ENCODE measurements around the gene CD4.
A peak's percentile ranks its signal among the peaks of the same experiment; 100 is the strongest.
"Not testable (repeated sequence)": the region's sequence is repeated elsewhere in the genome, so short reads cannot be mapped to it uniquely, and the experiment has no call there.

CD4 gene

DNA sequence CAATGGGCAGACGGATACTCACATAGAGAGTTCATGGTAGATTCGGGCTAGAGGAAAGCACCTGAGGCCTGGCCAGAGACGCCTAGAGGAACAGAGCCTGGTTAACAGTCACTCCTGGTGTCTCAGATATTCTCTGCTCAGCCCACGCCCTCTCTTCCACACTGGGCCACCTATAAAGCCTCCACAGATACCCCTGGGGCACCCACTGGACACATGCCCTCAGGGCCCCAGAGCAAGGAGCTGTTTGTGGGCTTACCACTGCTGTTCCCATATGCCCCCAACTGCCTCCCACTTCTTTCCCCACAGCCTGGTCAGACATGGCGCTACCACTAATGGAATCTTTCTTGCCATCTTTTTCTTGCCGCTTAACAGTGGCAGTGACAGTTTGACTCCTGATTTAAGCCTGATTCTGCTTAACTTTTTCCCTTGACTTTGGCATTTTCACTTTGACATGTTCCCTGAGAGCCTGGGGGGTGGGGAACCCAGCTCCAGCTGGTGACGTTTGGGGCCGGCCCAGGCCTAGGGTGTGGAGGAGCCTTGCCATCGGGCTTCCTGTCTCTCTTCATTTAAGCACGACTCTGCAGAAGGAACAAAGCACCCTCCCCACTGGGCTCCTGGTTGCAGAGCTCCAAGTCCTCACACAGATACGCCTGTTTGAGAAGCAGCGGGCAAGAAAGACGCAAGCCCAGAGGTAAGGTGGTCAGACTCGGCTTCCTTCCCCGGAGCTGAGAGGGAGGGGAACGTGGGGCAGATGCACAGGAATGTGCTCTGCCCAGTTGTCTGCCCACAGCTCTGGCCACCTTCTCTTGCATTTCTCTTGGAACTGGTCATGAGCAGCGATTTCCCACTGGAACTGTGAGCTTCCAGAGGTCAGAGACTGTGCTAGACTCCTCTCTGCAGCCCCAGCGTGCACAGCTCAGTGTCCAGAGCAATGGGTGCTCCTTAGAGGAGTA, at the start of gene CD4:
CD4 (plus strand) TSS at position 557 of the 953 bp plus-strand sequence. CDS start 10,611 bp downstream, outside the sequence.
- peak; percentile 94 for DNase-seq

DNA sequence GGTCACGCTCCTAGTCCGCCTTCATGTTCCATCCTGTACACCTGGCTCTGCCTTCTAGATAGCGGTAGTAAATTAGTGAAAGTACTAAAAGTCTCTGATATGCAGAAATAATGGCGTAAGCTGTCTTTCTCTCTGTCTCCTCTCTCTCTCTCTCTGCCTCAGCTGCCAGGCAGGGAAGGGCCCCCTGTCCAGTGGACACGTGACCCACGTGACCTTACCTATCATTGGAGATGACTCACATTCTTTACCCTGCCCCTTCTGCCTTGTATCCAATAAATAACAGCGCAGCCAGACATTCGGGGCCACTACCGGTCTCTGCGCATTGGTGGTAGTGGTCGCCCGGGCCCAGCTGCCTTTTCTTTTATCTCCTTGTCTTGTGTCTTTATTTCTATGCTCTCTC, 47.2 kb upstream of the CD4 start:
- DNase-seq: not testable (repeated sequence)

DNA sequence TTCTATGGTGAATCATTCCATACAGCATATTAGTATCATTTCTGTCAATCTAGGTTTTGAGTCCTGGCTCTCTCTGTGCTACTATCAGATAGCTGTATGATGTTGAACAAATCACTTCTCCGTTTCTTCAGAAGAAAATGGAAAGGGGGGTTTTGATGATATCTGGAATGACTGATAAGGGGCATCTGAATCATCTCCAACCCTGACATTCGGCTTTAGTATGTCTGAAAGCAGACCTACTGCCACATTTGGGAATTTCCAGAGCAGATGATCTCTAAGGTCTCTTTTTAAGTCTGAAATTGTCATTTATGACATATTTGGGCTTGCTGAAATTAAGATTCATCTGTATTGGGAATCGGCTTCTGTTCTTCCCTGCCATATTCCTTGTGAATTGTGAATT, 46.5 kb upstream of the CD4 start:
- DNase-seq: no peak

DNA sequence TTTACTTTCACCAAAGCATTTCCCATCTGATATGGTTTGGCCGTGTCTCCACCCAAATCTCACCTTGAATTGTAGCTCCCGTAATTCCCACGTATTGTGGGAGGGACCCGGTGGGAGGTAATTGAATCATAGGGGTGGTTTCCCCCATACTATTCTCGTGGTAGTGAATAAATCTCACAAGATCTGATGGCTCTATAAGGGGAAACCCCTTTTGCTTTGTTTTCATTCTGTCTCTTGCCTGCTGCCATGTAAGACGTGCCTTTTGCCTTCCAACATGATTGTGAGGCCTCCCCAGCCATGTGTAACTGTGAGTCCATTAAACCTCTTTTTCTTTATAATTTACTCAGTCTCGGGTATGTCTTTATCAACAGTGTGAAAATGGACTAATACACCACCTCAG, 46.0 kb upstream of the CD4 start:
- DNase-seq: peak; percentile 30

DNA sequence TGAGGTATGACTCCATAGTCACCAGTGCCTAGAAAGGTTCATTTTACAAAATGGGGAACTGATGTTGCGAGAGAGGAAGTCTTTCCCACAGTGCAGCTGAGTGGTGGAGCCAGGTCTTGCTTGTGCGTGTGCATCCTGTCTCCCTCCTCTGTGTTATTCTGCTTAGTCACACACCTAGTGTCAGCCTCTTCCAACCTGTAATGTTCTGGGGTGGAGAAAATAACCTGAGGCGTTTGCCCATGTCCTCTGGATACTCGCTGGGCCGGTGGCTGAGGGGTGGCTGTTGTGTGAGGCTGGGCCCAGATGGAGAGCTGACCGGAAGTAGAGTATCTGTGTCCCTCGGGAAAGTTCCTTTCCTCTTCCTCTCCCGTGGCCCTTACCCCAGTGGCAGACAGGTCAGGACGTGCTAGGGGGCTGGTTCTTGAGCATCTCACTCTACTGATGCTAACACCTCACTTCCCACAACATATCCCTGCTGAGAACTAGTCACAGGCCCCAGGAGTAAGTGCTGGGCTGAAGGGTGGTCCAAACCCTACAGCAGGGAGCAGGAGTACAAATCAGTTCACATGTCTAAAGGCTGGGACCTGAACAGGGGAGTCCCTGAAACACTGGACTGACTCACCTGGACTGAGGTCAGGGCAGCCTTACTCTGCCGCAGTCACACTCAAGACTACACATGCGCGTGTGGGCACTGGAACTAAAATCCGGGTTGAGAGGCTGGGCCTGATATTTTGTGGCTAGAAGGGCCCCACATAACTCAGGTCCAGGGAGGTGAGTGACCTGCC, 43.4 kb upstream of the CD4 start:
- peak; percentile 29 for DNase-seq

DNA sequence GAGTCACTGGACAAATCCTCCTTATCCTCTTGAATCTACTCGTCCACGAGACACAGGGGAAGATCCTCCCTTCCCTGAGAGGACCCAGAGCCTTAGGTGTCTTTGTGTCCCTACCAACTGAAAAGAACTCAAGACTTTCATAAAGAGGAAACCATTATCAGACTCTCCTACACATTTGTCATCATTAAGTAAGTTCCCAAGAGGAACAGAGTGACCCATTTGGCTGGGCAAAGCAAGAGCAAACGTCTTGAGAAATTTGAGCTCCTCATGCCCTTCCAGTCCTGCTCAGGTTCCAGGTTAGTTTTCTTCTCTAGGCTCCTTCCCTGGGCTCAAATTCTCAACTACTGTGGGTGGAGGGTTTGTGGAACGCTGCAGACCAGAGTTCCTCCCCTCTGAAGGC, 42.1 kb upstream of the CD4 start:
- DNase-seq: no peak

DNA sequence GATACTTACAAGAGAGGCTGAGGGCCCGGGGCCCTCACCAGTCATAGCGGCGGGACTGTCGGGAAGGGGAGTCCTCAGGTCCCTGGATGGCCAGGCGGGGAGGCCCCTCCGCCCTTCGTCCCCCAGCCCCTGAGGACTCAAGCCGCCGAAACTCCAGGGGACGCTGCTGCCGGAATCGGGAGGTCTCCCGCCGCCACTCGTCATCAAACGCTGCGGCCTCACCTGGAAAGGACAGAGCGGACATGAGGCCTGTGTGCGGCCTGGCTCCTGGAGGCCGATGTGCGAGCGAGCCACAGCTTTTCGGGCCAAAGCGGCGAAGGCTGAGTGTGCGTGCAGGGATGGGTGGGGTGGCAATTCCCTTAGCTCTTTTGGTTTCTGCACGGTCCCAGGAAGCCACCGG, 40.6 kb upstream of the CD4 start:
- no peak for DNase-seq

DNA sequence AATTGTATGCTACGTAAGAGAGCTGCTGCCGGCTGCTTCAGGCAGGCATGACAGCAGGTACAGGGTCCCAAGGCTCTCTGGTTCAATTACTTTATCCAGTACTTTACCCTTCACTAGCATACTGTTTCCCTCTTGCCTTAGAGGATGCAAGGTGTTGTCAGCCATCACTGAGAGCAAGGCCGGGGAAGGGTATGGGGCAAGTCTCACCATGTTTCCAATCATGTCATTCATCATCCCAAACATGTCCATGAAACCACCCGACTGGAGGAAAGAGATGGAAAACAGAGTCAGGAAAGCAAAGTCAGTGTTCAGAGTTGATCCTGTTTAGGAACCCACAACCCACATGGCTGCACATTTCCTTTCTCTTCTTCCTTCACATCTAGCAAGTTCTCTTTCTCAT, 38.8 kb upstream of the CD4 start:
- DNase-seq: no peak

DNA sequence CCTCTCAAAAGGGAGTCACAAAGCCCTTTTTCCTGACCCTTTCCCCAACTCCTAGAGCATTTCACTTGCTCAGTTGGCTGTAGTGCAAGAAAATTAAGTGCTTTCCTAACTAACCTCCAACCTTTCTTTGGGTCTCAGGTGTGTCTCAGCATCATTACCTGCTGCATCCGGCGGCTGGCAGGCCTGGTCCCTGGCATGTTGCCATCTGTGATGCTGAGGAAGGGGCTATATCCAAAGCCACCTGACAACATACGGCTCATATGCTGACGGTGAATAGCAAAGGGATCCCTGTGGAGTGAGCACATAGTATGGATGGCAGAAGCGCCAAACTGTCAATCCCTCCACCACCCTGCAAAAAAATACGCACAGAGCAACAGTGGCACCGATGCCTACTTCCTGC, 37.6 kb upstream of the CD4 start:
- no peak for DNase-seq

DNA sequence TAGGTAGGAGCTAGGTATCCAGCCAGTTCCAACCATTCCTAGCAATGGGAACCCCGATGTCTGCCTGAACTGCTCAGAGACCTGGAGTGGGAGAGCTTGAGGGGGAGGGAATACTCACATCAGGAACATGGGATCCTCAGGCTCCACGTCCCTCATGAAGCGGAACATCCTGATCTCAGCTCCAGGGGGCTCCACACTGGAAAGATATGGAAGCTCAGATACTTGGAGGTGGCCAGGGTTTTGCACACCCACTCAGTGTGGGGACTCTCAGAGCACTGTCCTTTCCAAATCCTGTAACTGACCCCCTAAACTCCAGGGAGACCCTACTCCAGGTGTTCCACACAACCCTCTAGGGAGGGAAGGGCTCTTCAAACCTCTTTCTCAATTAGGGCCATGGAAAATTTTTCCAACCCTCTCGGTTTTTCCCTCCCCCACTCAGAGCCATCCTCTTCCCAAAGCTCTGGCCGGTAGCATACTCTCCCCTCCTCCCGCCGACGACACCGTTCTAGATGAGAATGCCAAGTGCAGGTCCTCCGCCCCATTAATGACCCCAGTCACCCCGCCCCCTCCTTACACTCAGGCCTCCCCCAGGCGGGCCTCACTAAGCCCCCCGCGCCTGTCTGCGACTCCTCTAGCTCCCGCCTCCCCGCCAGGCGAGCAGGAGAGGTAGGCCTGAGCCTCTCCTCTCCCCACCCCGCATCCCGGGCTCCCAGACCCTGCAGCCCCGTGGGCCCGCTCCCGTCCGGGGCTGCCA, 37.0 kb upstream of the CD4 start:
- peak; percentile 50 for DNase-seq

DNA sequence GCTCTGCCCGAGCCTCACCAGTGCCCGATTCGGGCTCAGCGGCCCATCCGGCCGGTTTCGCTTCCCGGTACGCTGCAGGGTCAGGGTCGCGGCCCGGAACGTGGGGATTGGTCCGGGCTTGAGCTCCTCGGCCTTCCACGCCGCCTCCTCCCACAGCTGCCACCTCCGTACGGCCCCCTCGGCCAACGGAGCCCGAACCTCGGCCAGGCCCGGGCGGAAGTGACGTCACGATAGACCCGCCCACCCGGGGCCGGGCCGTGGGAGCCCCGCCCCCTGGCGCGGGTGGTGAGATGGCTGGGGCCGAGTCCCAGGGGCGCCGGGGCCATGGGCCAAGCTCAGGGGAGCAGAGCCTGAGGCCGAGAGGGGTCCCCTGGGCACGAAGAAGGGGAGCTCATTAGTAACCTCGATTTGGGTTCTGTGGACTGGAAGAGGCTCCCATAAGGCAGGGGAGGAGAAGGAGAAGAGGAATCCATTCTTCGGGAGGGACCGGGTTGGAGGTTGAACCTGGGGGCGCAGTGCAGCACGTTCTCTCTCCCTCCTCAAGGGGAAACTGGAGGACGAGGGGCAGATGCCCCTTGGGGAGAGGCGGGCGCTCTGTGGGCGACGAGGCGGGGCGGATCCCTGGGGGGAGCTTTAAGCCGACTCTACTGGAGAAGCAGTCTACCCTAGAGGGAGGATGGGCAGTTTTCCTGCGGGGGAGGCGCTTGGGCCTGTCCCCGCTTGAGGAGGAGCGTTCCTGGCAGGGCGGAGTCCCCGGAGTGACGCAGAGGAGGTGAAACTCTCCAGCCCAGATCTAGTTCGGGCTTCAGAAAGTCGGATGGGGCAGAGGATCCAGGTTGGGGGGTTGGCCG, 36.2 kb upstream of the CD4 start, which contains the start of gene MLF2:
MLF2 (minus strand) TSS at position 221 of the 851 bp plus-strand sequence. CDS start 807 bp downstream, outside the sequence.
- DNase-seq: peak; percentile 99

DNA sequence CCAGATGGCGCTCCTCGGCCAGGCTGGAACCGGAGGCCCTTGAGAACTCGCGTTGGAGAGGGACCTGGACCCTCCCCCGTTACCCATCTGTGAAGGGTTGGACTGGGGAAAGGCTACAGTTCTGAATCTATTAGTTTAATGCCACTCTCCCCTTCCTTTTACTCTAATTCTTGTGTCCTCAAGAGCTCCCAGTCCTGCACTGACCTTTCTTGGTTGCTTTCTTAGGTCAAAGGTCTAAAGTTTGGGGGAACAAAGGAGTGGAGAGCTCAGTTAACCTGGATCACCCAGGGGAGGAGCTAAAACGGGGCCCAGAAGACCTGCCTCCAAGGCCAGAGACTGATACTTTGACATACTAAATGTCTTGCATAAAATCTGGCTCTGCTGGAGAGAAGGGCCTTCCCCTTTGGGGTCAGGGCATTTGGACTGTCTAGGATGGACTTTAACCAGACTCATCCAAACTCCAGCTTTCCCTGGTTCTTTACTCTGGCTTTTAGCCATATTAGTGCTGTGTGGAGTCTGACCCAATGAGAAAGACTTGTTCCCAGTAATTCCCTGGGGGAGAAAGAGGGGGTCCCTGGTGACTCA, 35.5 kb upstream of the CD4 start:
- no peak for DNase-seq

DNA sequence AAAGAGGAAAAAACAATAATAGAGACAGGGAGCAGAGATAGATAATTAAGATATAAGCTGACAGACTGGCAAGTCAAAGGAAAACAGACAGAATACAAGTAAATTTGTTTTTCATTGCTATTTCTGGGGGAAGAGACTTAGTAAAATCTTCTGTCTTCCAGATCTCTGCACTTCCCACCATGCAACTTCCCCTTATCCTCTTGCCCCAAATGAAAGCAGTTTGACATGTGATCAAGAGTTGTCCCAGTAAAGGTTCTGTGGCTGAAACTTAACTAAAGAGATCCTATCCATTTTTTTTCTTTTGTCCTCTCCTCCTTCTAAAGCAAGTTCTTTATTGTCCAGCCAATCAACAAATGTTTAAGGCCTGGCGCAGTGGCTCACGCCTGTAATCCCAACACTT, 34.9 kb upstream of the CD4 start:
- no peak for DNase-seq

DNA sequence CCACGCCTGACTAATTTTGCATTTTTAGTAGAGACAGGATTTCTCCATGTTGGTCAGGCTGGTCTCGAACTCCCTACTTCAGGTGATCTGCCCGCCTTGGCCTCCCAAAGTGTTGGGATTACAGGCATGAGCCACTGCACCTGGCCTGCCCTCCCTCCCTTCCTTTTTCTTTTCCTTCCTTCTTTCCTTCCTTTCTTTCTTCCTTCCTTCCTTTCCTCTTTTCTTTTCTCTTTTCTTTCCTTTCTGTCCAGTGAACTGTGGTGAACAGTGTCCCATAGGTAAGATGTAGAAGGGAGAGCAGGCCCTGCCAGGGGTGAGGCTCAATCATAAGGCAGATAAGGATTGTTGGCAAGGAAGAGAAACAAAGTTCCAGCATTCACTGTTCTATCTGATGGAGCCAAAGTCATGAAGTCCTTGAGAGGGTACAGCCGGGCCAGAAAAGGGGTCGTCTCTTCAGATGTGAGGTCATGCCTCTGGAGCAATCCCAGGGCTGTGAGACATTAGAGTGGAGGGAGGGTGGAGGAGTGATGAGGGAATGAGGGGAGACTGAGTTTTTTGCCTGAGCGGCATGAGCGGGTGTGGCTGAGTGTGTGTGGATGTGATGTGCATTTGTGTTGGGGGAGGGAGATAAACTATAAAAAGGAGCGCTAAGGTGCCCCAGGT, 32.2 kb upstream of the CD4 start:
- no peak for DNase-seq

DNA sequence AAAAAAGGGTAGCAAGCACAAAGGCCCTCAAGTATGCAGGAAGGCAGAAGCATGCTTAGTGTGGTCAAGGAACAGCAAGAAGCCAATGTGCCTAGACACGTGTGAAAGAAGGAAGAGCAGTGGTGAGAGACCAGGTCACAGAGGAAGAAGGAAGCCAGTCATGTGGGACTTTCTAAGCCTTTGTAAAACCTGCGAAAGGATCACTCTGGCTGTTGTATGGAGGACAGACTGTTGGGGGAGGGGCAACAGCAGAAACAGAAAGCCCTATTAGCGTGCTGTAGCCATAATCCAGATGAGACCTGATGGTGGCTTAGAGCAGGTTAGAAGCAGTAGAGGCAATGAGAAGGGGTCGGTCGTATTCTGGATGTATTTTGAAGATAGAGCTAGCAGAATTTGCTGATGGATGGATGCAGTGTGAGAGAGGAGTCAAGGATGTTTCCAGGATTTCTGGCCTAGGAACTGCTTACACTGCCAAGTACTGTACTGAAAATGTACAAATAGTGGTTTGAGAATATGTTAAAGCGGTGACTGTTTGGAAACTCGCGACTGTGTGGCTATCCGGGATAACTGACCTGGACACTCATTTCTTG, 30.7 kb upstream of the CD4 start:
- no peak for DNase-seq

DNA sequence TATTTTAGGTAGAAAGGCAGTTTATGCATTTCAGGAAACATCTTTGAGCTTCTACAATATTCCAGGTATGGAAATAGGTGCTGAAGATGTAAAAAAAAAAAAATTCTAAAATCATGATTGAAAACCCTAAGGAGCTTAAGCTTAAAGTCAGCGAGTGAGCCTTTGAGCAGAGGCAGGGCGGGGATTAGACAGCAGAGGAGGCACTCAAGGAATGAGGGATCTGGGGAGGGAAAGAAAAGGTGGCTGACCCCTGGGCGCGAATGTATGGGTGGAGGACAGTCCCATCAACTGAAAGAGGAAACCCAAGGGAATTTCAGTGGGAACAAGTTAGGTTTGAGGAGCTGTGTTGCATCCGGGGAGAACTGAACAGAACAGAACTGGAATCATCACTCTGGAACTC, 29.6 kb upstream of the CD4 start:
- DNase-seq: no peak

DNA sequence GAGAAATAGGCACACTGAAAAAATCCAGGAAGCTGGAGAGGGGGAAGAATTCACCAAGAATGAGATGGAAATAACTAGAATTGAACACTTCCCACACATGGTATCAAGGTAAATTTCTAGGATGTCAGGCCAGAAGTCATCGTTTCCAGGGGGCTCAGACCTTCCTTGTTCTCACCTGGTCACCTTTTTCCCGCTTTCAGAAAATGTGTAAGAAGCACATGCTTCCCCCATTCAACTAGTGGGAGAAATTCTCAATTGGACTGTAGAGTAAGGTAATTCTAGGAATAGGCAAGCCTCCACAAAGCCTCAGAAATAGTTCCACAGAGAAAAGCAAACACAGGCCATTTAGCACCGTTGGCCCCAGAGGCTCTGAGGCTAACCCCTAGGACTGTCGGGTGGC, 25.9 kb upstream of the CD4 start:
- DNase-seq: no peak

DNA sequence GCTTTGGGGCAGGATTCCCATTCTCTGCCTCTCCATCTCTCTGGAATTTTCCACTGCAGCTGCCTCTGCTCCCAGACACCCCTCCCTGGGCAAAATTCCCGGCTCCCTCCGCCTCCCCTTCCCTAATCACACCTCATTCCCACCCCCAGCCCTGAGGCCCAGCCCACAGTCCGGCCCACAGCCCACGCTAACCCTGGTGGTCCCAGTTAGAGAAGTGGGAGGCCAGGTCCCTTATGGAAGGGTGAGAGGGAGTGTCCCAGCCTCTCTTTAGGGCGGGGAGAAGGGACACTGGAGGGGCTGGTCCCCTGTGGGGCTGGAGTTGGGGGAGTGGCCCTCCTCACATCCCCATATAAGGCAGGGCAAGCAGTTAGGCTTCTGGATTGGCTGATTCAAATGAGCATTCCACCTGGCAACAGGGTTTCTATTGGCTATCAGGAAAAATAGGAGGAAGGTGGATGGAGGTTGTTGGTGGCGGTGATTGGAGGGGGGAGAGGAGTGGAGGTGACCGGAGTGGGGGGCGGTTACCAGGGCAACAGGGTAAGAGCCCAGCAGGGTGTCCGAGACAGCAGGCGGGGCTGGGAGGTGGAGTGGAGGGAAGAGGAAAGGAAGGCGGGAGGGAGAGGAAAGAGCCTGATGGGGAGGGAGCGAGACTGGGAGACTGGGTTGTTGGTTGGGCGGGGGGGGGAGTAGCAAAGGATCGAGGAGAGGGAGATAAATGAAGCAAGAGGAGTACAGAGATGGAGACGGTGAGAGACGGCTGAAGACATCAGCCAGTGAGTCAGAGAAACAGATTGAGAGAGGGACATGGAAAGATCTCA, 25.1 kb upstream of the CD4 start:
- DNase-seq: peak; percentile 59

DNA sequence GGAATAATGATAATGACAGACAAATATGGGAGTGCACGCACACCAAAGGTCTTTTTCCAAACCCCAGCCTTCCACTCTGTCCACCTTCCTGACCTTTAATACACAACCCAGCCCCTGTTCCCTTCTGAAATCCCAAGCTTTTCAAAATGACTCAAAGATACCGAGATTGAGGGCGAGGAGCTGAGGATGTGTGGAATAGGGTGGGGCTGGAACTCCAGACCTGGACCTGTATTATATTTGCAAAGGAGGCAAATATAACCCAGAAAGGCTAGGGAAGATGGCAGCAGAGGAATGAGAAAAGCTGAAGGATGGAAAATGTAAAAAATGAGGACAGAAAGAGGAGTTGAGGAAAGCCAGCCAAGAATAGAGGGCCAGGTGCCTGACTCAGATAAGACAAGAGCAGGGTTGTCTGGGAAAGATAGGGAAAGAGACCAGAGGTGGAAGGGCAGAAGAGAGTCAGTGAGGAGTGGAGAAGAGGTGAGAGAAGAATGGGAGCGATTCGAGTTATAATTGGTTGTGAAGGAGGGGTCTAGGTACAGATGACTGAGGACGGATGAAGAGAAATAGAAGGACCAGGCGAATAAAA, 24.2 kb upstream of the CD4 start:
- no peak for DNase-seq

Measured in stimulated activated CD4-positive, alpha-beta T cell treated with anti-CD3 and anti-CD28 coated beads, Interleukin-15, amount 100 ng/mL, for 24 hours (primary cell).